Activated CD4-positive, CD25-positive, alpha-beta regulatory T cell treated with anti-CD3 and anti-CD28 coated beads, Interleukin-2, amount 50 U/mL, for 72 hours (primary cell): Measurements from ENCODE around the gene ALDH3B1.

Experiments used
- DNase-seq: peaks from one replicate; pipeline ENCODE4 v3.0.0; 2021

ALDH3B1 gene

GRCh38 chr11:68014157-68014946, 4.2 kb downstream of the ALDH3B1 start:
- no peak for DNase-seq

- no peak for DNase-seq
Measured at GRCh38 chr11:68014947-68015447, 4.9 kb downstream of the ALDH3B1 start.

GRCh38 chr11:68015467-68015866, 5.3 kb downstream of the ALDH3B1 start:
- DNase-seq = no peak

- DNase-seq = no peak
Measured at GRCh38 chr11:68016161-68016903, 6.2 kb downstream of the ALDH3B1 start.

- no peak for DNase-seq
Measured at GRCh38 chr11:68016904-68017817, 7.0 kb downstream of the ALDH3B1 start.

- no peak for DNase-seq
Measured at GRCh38 chr11:68017980-68018729, 8.0 kb downstream of the ALDH3B1 start.

- no peak for DNase-seq
Measured at GRCh38 chr11:68018730-68019190, 8.6 kb downstream of the ALDH3B1 start.

- no peak for DNase-seq
Measured at GRCh38 chr11:68019486-68019885, 9.4 kb downstream of the ALDH3B1 start.

GRCh38 chr11:68020575-68020974, 10.4 kb downstream of the ALDH3B1 start:
- no peak for DNase-seq

GRCh38 chr11:68021167-68021787, 11.2 kb downstream of the ALDH3B1 start:
- no peak for DNase-seq

GRCh38 chr11:68022531-68022930, 12.4 kb downstream of the ALDH3B1 start:
- no peak for DNase-seq

GRCh38 chr11:68024508-68024907, 14.4 kb downstream of the ALDH3B1 start:
- DNase-seq = no peak

GRCh38 chr11:68025047-68025446, 14.9 kb downstream of the ALDH3B1 start:
- no peak for DNase-seq

- no peak for DNase-seq
Measured at GRCh38 chr11:68026391-68027105, 16.4 kb downstream of the ALDH3B1 start.

- no peak for DNase-seq
Measured at GRCh38 chr11:68027667-68028066, 17.5 kb downstream of the ALDH3B1 start.

GRCh38 chr11:68028802-68029545, 18.8 kb downstream of the ALDH3B1 start:
- no peak for DNase-seq

GRCh38 chr11:68030318-68031143, 20.4 kb downstream of the ALDH3B1 start, which contains the start of gene NDUFS8:
Gene NDUFS8 (plus strand): TSS chr11:68030681. CDS start chr11:68032152, 1,471 bp downstream.
- peak; percentile 94 for DNase-seq

GRCh38 chr11:68031144-68031464, 21.0 kb downstream of the ALDH3B1 start:
- no peak for DNase-seq

GRCh38 chr11:68032003-68032402, 21.9 kb downstream of the ALDH3B1 start:
- no peak for DNase-seq
